HEK293 (cell line): ENCODE data around the gene LMAN2L.

ENCODE experiments used
- BCL11A ChIP-seq: fragments of 450-650 bp; formaldehyde crosslinking; IDR thresholded peaks from 2 replicates; pipeline ENCODE4 v1.5.1; 2016; ENCODE audit warnings: low read depth, missing biosample characterization, missing genetic modification characterization
- BCL11B ChIP-seq: fragments of 450-650 bp; formaldehyde crosslinking; IDR thresholded peaks from 2 replicates; pipeline ENCODE4 v1.5.1; 2016; ENCODE audit warnings: low read depth, missing biosample characterization, missing genetic modification characterization
- INSM2 ChIP-seq: fragments of 450-650 bp; formaldehyde crosslinking; IDR thresholded peaks from 2 replicates; pipeline ENCODE4 v1.5.1; 2016; ENCODE audit warnings: missing biosample characterization, missing genetic modification characterization
- KLF1 ChIP-seq: fragments of 450-650 bp; formaldehyde crosslinking; IDR thresholded peaks from 2 replicates; pipeline ENCODE4 v1.5.1; 2016; ENCODE audit warnings: missing biosample characterization, missing genetic modification characterization
- KLF10 ChIP-seq: fragments of 450-650 bp; IDR thresholded peaks from 2 replicates; pipeline ENCODE4 v1.5.1; 2018; ENCODE audit warnings: missing biosample characterization, mild to moderate bottlenecking, missing genetic modification characterization
- KLF17 ChIP-seq: fragments of 450-650 bp; formaldehyde crosslinking; IDR thresholded peaks from 2 replicates; pipeline ENCODE4 v1.5.1; 2016; ENCODE audit warnings: missing biosample characterization, missing genetic modification characterization
- KLF7 ChIP-seq: fragments of 450-650 bp; formaldehyde crosslinking; IDR thresholded peaks from 2 replicates; pipeline ENCODE4 v1.5.1; 2016; ENCODE audit warnings: missing biosample characterization, missing genetic modification characterization, borderline replicate concordance
- OVOL3 ChIP-seq: fragments of 450-650 bp; formaldehyde crosslinking; IDR thresholded peaks from 2 replicates; pipeline ENCODE4 v1.5.1; 2016; ENCODE audit warnings: missing biosample characterization, missing genetic modification characterization
- PATZ1 ChIP-seq: fragments of 450-650 bp; formaldehyde crosslinking; IDR thresholded peaks from 2 replicates; pipeline ENCODE4 v1.5.1; 2016; ENCODE audit warnings: missing biosample characterization, missing genetic modification characterization
- RBAK ChIP-seq: fragments of 450-650 bp; formaldehyde crosslinking; IDR thresholded peaks from 2 replicates; pipeline ENCODE4 v1.5.1; 2016; ENCODE audit warnings: missing biosample characterization, missing genetic modification characterization
- ZBTB17 ChIP-seq: fragments of 450-650 bp; formaldehyde crosslinking; IDR thresholded peaks from 2 replicates; pipeline ENCODE4 v1.5.1; 2016; ENCODE audit warnings: missing biosample characterization, missing genetic modification characterization
- ZBTB26 ChIP-seq: fragments of 450-650 bp; formaldehyde crosslinking; optimal IDR thresholded peaks from 2 replicates; pipeline ENCODE3; 2016; ENCODE audit warnings: missing biosample characterization, mild to moderate bottlenecking, missing genetic modification characterization
- ZNF148 ChIP-seq: fragments of 450-650 bp; formaldehyde crosslinking; IDR thresholded peaks from 2 replicates; pipeline ENCODE4 v1.5.0; 2017; ENCODE audit warnings: missing biosample characterization, missing genetic modification characterization, borderline replicate concordance
- ZNF157 ChIP-seq: fragments of 450-650 bp; formaldehyde crosslinking; IDR thresholded peaks from 2 replicates; pipeline ENCODE4 v1.5.1; 2016; ENCODE audit warnings: missing biosample characterization, missing genetic modification characterization
- ZNF175 ChIP-seq: fragments of 450-650 bp; formaldehyde crosslinking; IDR thresholded peaks from 2 replicates; pipeline ENCODE4 v1.5.1; 2016; ENCODE audit warnings: missing biosample characterization, missing genetic modification characterization
- ZNF202 ChIP-seq: fragments of 450-650 bp; formaldehyde crosslinking; IDR thresholded peaks from 2 replicates; pipeline ENCODE4 v1.5.1; 2016; ENCODE audit warnings: missing biosample characterization, missing genetic modification characterization, borderline replicate concordance
- ZNF24 ChIP-seq: fragments of 450-650 bp; formaldehyde crosslinking; IDR thresholded peaks from 2 replicates; pipeline ENCODE4 v1.5.1; 2016; ENCODE audit warnings: missing biosample characterization, missing genetic modification characterization
- ZNF302 ChIP-seq: fragments of 450-650 bp; formaldehyde crosslinking; IDR thresholded peaks from 2 replicates; pipeline ENCODE4 v1.5.1; 2016; ENCODE audit warnings: missing biosample characterization, missing genetic modification characterization, low read depth
- ZNF311 ChIP-seq: fragments of 450-650 bp; formaldehyde crosslinking; IDR thresholded peaks from 2 replicates; pipeline ENCODE4 v1.5.1; 2017; ENCODE audit warnings: missing biosample characterization, missing genetic modification characterization, borderline replicate concordance
- ZNF341 ChIP-seq: fragments of 450-650 bp; formaldehyde crosslinking; IDR thresholded peaks from 2 replicates; pipeline ENCODE4; 2016; ENCODE audit warnings: low read depth, missing biosample characterization, missing genetic modification characterization
- ZNF362 ChIP-seq: fragments of 450-650 bp; formaldehyde crosslinking; IDR thresholded peaks from 2 replicates; pipeline ENCODE4 v1.5.1; 2016; ENCODE audit warnings: missing biosample characterization, missing genetic modification characterization
- ZNF366 ChIP-seq: fragments of 450-650 bp; formaldehyde crosslinking; conservative IDR thresholded peaks from 2 replicates; pipeline ENCODE4 v1.5.1; 2016; ENCODE audit warnings: missing biosample characterization, missing genetic modification characterization
- ZNF501 ChIP-seq: fragments of 450-650 bp; formaldehyde crosslinking; IDR thresholded peaks from 2 replicates; pipeline ENCODE4 v1.5.1; 2016; ENCODE audit warnings: missing biosample characterization, missing genetic modification characterization
- ZNF521 ChIP-seq: fragments of 450-650 bp; formaldehyde crosslinking; IDR thresholded peaks from 2 replicates; pipeline ENCODE4 v1.5.1; 2017; ENCODE audit warnings: missing biosample characterization, mild to moderate bottlenecking, missing genetic modification characterization
- ZNF529 ChIP-seq: fragments of 450-650 bp; formaldehyde crosslinking; IDR thresholded peaks from 2 replicates; pipeline ENCODE4 v1.5.1; 2017; ENCODE audit warnings: missing genetic modification characterization, missing biosample characterization; ENCODE audit not compliant: insufficient replicate concordance
- ZNF555 ChIP-seq: fragments of 450-650 bp; formaldehyde crosslinking; conservative IDR thresholded peaks from 2 replicates; pipeline ENCODE4 v1.5.1; 2017; ENCODE audit warnings: missing biosample characterization, mild to moderate bottlenecking, missing genetic modification characterization, inconsistent platforms
- ZNF624 ChIP-seq: fragments of 450-650 bp; formaldehyde crosslinking; IDR thresholded peaks from 2 replicates; pipeline ENCODE4 v1.5.1; 2017; ENCODE audit warnings: missing biosample characterization, missing genetic modification characterization
- ZSCAN30 ChIP-seq: fragments of 450-650 bp; IDR thresholded peaks from 2 replicates; pipeline ENCODE4 v1.5.1; 2018; ENCODE audit warnings: missing biosample characterization, mild to moderate bottlenecking, missing genetic modification characterization, moderate library complexity
- ZSCAN5A ChIP-seq: fragments of 450-650 bp; formaldehyde crosslinking; IDR thresholded peaks from 2 replicates; pipeline ENCODE4 v1.5.1; 2016; ENCODE audit warnings: missing biosample characterization, missing genetic modification characterization

Gene LMAN2L

GRCh38 chr2:96685577-96686459, 54.0 kb downstream of the LMAN2L start (continued):
- TF ChIP-seq KLF17 (tag by site-specific recombination) = no peak
- no peak for TF ChIP-seq BCL11A (tag by site-specific recombination)
- TF ChIP-seq ZNF521 (tag by site-specific recombination) = no peak
- TF ChIP-seq ZBTB26 (tag by site-specific recombination) = no peak
- no peak for TF ChIP-seq ZNF302 (tag by site-specific recombination)
- TF ChIP-seq ZNF624 (tag by site-specific recombination) = no peak
- TF ChIP-seq ZBTB17 (tag by site-specific recombination) = peak; percentile 69
- TF ChIP-seq KLF10 = no peak
- TF ChIP-seq ZNF366 (tag by site-specific recombination) = 0 out of 2 replicates have a peak, but pooled peaks have one; percentile 15
- TF ChIP-seq ZNF157 (tag by site-specific recombination) = no peak
- no peak for TF ChIP-seq ZNF501 (tag by site-specific recombination)
- TF ChIP-seq KLF1 (tag by site-specific recombination) = no peak
- TF ChIP-seq BCL11B (tag by site-specific recombination) = no peak
- no peak for TF ChIP-seq OVOL3 (tag by site-specific recombination)
- TF ChIP-seq ZSCAN5A (tag by site-specific recombination) = no peak
- no peak for TF ChIP-seq KLF7
- TF ChIP-seq ZNF341 (tag by site-specific recombination) = no peak
- no peak for TF ChIP-seq INSM2 (tag by site-specific recombination)
- no peak for TF ChIP-seq ZNF311 (tag by site-specific recombination)
- no peak for TF ChIP-seq ZNF362
- no peak for TF ChIP-seq ZNF175 (tag by site-specific recombination)
- TF ChIP-seq ZNF555 (tag by site-specific recombination) = no peak
- TF ChIP-seq ZNF529 (tag by site-specific recombination) = no peak
- TF ChIP-seq ZNF148 (tag by site-specific recombination) = no peak
- no peak for TF ChIP-seq ZSCAN30 (tag by site-specific recombination)
- TF ChIP-seq PATZ1 (tag by site-specific recombination) = 0 out of 2 replicates have a peak, but pooled peaks have one; percentile 12
- no peak for TF ChIP-seq RBAK (tag by site-specific recombination)
- no peak for TF ChIP-seq ZNF24 (tag by site-specific recombination)
- TF ChIP-seq ZNF202 = no peak
